ENCODE results near the gene WRAP73.
A peak's percentile ranks its signal among the peaks of the same experiment; 100 is the strongest.

Gene WRAP73

DNA sequence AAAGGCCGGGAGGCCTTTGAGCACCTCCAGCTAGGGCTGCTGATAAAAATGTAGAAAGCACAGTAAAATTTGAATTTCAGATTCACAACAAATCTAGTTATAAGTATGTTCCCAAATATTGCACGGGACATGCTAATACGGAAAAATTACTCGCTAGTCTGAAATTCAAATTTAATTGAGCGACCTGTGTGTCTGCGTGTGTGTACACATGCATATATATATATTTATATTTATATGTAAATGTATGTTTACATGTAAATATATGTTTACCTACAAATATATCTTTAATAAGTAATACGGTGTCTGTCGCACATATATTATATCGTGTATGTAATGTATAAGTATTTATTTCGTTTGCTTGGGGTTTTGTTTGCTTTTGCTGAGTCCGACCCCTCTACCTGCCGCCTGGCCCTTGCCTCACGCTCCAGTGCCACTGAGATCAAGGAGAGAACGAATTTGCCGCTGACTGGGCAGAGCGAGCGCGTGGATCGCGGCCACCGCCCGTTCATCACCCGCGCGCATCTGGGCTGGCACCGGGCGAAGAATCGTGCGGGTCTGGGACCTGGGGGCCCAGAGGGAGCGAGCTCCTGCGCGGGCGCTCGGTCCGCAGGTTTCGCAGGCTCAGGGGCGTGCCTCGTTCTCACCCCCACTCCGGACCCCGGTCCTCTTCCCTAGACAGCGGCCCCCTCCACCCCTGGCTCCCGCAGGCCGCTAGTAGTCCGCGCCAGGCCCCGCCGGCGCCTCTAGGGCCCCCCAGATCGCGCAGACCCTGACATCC lies 534 bp upstream of the WRAP73 start:
- Histone ChIP-seq H3K4me1 (ENCODE audit: insufficient read depth, low read length, severe bottlenecking) (peaks cover 15% of the 10 kb centered on the region), H3F3A (ENCODE audit: insufficient read depth, low read length) (no peaks in the 10 kb centered on the region), H3K9ac (ENCODE audit: low read length) (no peak overlapping the region), H3K9me3 (ENCODE audit: low read length) (no peaks in the 10 kb centered on the region), H3K4me3 (ENCODE audit: low read depth, low read length, poor library complexity, severe bottlenecking) (peak overlapping the region; percentile 81), H3K4me2 (ENCODE audit: low read length) (peak overlapping the region; percentile 71), H3K36me3 (ENCODE audit: insufficient read depth, low read length) (peaks cover 6% of the 10 kb centered on the region; the same call in 1 of the 2 replicates), H2AFZ (ENCODE audit: low read length) (no peak overlapping the region), H3K79me2 (ENCODE audit: insufficient read depth, low read length) (no peaks in the 10 kb centered on the region), H3K27ac (ENCODE audit: low read depth, low read length, poor library complexity, severe bottlenecking) (no peak overlapping the region), H4K20me1 (ENCODE audit: insufficient read depth, low read length) (no peaks in the 10 kb centered on the region), H3K27me3 (ENCODE audit: insufficient read depth, low read length) (no peaks in the 10 kb centered on the region; the same call in 1 of the 2 replicates), H3K9me2 (ENCODE audit: low read depth, low read length) (no peaks in the 10 kb centered on the region)
- no peak for TF ChIP-seq EZH2 (IDR thresholded peaks at IDR 0.05; ENCODE audit: borderline replicate concordance, low read length)
- TF ChIP-seq, protein P1, sequence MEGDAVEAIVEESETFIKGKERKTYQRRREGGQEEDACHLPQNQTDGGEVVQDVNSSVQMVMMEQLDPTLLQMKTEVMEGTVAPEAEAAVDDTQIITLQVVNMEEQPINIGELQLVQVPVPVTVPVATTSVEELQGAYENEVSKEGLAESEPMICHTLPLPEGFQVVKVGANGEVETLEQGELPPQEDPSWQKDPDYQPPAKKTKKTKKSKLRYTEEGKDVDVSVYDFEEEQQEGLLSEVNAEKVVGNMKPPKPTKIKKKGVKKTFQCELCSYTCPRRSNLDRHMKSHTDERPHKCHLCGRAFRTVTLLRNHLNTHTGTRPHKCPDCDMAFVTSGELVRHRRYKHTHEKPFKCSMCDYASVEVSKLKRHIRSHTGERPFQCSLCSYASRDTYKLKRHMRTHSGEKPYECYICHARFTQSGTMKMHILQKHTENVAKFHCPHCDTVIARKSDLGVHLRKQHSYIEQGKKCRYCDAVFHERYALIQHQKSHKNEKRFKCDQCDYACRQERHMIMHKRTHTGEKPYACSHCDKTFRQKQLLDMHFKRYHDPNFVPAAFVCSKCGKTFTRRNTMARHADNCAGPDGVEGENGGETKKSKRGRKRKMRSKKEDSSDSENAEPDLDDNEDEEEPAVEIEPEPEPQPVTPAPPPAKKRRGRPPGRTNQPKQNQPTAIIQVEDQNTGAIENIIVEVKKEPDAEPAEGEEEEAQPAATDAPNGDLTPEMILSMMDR (IDR thresholded peaks at IDR 0.05; ENCODE audit: low read length), result no peak

DNA sequence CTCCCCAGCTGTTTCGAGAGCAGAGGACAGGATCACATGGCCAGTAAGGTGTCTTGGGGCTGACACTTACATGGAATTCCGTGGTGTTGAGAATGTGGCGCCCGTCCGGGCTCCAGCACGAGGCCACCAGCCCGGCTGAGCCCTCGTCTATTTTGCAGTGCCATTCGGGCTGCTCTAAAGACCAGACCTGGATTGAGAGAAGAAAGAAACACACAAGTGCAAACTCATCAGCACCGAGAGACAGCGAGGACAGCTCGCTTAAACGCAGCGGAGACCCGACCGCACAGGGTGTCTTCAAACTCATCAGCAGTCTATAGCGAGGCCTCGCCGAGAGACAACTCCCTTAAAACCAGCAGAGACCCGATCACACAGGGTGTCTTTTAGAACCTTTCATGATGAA lies 3.3 kb downstream of the WRAP73 start:
- no peak for TF ChIP-seq EZH2 (IDR thresholded peaks at IDR 0.05; ENCODE audit: borderline replicate concordance, low read length)
- TF ChIP-seq, protein P1 (IDR thresholded peaks at IDR 0.05; ENCODE audit: low read length), result no peak
- Histone ChIP-seq H3K4me2 (ENCODE audit: low read length) (no peak overlapping the region), H3K9ac (ENCODE audit: low read length) (no peak overlapping the region)

DNA sequence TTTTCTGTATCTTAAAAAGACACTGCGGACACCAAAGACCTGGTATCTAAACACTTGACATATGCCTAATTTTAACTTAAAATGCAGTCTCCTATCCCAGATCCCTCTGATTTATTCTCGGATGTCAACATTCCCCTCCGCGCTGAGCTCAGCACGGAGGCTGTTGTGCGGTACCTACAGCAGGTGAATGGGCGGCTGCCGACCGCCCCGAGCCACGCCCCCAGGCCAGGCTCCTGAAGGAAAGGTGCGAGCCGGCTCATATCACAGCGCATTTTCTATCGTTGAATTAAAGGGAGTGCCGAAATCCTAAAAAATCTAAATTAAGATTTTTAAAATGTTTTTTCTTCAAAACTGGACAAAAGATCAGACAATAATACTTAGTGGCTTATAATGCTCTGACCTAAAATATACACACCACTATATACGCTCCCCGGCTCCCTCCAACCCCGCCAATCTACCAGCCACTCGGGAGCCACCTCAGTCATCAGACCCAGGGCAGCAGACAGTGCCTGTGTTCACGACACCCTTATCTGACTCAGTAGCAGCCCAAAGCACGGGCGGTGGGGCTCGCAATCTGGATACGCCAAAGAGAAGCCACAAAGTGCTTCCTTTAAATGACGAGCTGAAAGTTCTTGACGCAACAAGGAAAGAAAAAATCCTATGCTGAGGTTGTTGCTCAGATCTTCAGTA lies 4.1 kb downstream of the WRAP73 start:
- Histone ChIP-seq H3K79me2 (ENCODE audit: insufficient read depth, low read length) (no peaks in the 10 kb centered on the region), H3K4me1 (ENCODE audit: insufficient read depth, low read length, severe bottlenecking) (peaks cover 14% of the 10 kb centered on the region), H3K4me2 (ENCODE audit: low read length) (no peak overlapping the region), H3K9ac (ENCODE audit: low read length) (no peak overlapping the region), H3K9me2 (ENCODE audit: low read depth, low read length) (no peaks in the 10 kb centered on the region), H3F3A (ENCODE audit: insufficient read depth, low read length) (no peaks in the 10 kb centered on the region), H4K20me1 (ENCODE audit: insufficient read depth, low read length) (no peaks in the 10 kb centered on the region), H3K4me3 (ENCODE audit: low read depth, low read length, poor library complexity, severe bottlenecking) (no peak overlapping the region), H3K27me3 (ENCODE audit: insufficient read depth, low read length) (no peaks in the 10 kb centered on the region), H3K27ac (ENCODE audit: low read depth, low read length, poor library complexity, severe bottlenecking) (no peak overlapping the region), H2AFZ (ENCODE audit: low read length) (no peak overlapping the region), H3K36me3 (ENCODE audit: insufficient read depth, low read length) (peaks cover 20% of the 10 kb centered on the region; the same call in 1 of the 2 replicates), H3K9me3 (ENCODE audit: low read length) (no peaks in the 10 kb centered on the region)
- no peak for TF ChIP-seq EZH2 (IDR thresholded peaks at IDR 0.05; ENCODE audit: borderline replicate concordance, low read length)
- TF ChIP-seq, protein P1 (IDR thresholded peaks at IDR 0.05; ENCODE audit: low read length), result no peak

More for the DNA sequence above, 3.3 kb downstream of the WRAP73 start:
- peaks cover 14% of the 10 kb centered on the region for H3K4me1 ChIP-seq (ENCODE audit: insufficient read depth, low read length, severe bottlenecking)
- no peaks in the 10 kb centered on the region for H3K79me2 ChIP-seq (ENCODE audit: insufficient read depth, low read length)
- no peaks in the 10 kb centered on the region; the same call in 1 of the 2 replicates for H3K27me3 ChIP-seq (ENCODE audit: insufficient read depth, low read length)
- H4K20me1 ChIP-seq (ENCODE audit: insufficient read depth, low read length), result no peaks in the 10 kb centered on the region
- no peaks in the 10 kb centered on the region for H3K9me3 ChIP-seq (ENCODE audit: low read length)
- H3K36me3 ChIP-seq (ENCODE audit: insufficient read depth, low read length), result peaks cover 20% of the 10 kb centered on the region; the same call in 1 of the 2 replicates
- no peaks in the 10 kb centered on the region for H3K9me2 ChIP-seq (ENCODE audit: low read depth, low read length)
- H2AFZ ChIP-seq (ENCODE audit: low read length), result no peak overlapping the region
- H3F3A ChIP-seq (ENCODE audit: insufficient read depth, low read length), result no peaks in the 10 kb centered on the region
- no peak overlapping the region for H3K4me3 ChIP-seq (ENCODE audit: low read depth, low read length, poor library complexity, severe bottlenecking)
- no peak overlapping the region for H3K27ac ChIP-seq (ENCODE audit: low read depth, low read length, poor library complexity, severe bottlenecking)

All from OCI-LY1 (cell line).